HepG2 (cell line): Measurements from ENCODE around the gene PARP3. TPM values are rescaled to one million over a fixed set of nuclear protein-coding genes. Genes with fewer than 3 reads are reported as not detected.

Experiments used
- EZH2 ChIP-seq: conservative IDR thresholded peaks from 2 replicates; pipeline ENCODE4 v1.6.1; 2012; ENCODE audit warnings: mild to moderate bottlenecking, low read depth, low read length, moderate library complexity
- HHEX ChIP-seq: IDR thresholded peaks from 2 replicates; pipeline ENCODE4 v1.6.1; 2016; ENCODE audit warnings: control low read depth
- SNAPC2 ChIP-seq: sonication (generic); formaldehyde crosslinking; IDR thresholded peaks from 2 replicates; pipeline ENCODE4 v1.8.1; 2022; ENCODE audit warnings: mild to moderate bottlenecking, missing genetic modification reagents
- TAF1 ChIP-seq: sonication (generic); formaldehyde crosslinking; IDR thresholded peaks from 2 replicates; pipeline ENCODE4 v1.4.0; 2020; ENCODE audit warnings: missing genetic modification reagents
- polyA plus RNA-seq, 8 experiments: library from polyadenylated mRNA; depleted of rRNA in 3 of 8; stranded (reverse) in 7 of 8; unstranded in 1 of 8; fragments of >200 nt; fragmentation: Illumina TruSeq in 4 of 8; extraction: Trizol in 4 of 8; gene quantifications; 2 replicates each; pipeline versions ENCODE4 v1.2.1 to v1.2.3, GENCODE V29; 2011 to 2016; ENCODE audit warnings: low read depth in 4 of 8, missing spikeins in 1 of 8, mixed read lengths in 1 of 8; ENCODE audit not compliant: insufficient read depth in 1 of 8
- total RNA-seq, 5 experiments: library from RNA; depleted of rRNA; stranded (reverse); fragments of >200 nt; fragmentation: Illumina TruSeq; extraction: Trizol; gene quantifications; 2 replicates each; pipeline ENCODE4 v1.2.3, GENCODE V29; 2016; ENCODE audit warnings: low read depth in 1 of 5
- TF ChIP-seq, protein P1 (sequence below): sonication (generic); formaldehyde crosslinking; IDR thresholded peaks from 2 replicates; pipeline ENCODE4 v1.4.0; 2020; ENCODE audit warnings: missing genetic modification reagents, borderline replicate concordance
- TF ChIP-seq, protein P2 (sequence below): sonication (generic); formaldehyde crosslinking; IDR thresholded peaks from 2 replicates; pipeline ENCODE4 v1.4.0; 2020; ENCODE audit warnings: missing genetic modification reagents
- TF ChIP-seq, protein P3 (sequence below): sonication (generic); formaldehyde crosslinking; IDR thresholded peaks from 2 replicates; pipeline ENCODE4 v1.4.0; 2020; ENCODE audit warnings: mild to moderate bottlenecking, missing genetic modification reagents
- TF ChIP-seq, protein P4 (sequence below): IDR thresholded peaks from 2 replicates; pipeline ENCODE4 v1.6.1; 2016; ENCODE audit warnings: mild to moderate bottlenecking

Gene PARP3
- total and polyA plus RNA-seq, 2 of the 13 experiments (the other 11 are each of a cell fraction or from before 2014, with no cell fraction given): 11.2 to 21.5 TPM

DNA sequence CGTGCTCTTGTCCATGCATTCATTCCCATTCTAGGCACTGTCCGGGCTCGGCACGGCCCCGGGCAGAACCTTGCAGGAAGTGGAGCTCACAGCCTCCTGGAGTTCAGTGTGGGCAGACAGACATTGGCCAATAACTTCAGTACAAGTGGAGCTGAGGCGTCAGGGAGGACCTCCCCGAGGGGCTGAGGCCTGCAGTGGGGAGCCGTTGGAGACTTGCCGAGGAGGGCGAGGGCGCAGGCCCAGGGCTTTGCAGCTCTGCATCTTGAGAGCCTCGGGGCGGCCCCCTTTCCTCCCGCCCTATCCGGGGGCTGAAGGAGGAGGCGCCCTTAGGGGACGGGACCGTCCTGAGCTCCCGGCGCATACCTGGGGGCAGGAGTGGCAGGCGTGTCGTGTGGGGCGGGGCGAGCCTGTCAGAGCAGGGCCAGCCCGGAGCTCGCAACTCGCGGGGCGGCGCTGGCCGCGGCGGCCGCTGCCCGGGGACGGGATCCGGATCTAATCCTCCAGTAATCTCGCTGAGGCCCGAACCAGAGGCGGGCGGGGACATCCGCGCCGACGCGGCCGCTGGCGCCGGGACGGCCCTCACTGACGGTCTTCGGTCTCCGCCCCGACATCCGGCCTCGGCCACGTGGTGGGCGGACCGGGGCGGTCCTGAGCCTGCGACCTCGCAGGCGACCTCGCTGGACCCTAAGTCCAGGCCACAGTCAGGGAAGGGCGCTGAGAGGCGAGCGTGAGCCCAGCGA lies 40.8 kb downstream of the PARP3 start, which contains the start of gene ACY1 (continued):
- TF ChIP-seq TAF1 (CRISPR knock-in tag) (no peak; the same call in none of the 2 replicates), EZH2 (no peak), SNAPC2 (CRISPR knock-in tag) (no peak; the same call in none of the 2 replicates), HHEX (no peak)
- TF ChIP-seq, protein P1, sequence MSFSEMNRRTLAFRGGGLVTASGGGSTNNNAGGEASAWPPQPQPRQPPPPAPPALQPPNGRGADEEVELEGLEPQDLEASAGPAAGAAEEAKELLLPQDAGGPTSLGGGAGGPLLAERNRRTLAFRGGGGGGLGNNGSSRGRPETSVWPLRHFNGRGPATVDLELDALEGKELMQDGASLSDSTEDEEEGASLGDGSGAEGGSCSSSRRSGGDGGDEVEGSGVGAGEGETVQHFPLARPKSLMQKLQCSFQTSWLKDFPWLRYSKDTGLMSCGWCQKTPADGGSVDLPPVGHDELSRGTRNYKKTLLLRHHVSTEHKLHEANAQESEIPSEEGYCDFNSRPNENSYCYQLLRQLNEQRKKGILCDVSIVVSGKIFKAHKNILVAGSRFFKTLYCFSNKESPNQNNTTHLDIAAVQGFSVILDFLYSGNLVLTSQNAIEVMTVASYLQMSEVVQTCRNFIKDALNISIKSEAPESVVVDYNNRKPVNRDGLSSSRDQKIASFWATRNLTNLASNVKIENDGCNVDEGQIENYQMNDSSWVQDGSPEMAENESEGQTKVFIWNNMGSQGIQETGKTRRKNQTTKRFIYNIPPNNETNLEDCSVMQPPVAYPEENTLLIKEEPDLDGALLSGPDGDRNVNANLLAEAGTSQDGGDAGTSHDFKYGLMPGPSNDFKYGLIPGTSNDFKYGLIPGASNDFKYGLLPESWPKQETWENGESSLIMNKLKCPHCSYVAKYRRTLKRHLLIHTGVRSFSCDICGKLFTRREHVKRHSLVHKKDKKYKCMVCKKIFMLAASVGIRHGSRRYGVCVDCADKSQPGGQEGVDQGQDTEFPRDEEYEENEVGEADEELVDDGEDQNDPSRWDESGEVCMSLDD (CRISPR knock-in tag): peak; percentile 44; the same call in 1 of the 2 replicates
- TF ChIP-seq, protein P2, sequence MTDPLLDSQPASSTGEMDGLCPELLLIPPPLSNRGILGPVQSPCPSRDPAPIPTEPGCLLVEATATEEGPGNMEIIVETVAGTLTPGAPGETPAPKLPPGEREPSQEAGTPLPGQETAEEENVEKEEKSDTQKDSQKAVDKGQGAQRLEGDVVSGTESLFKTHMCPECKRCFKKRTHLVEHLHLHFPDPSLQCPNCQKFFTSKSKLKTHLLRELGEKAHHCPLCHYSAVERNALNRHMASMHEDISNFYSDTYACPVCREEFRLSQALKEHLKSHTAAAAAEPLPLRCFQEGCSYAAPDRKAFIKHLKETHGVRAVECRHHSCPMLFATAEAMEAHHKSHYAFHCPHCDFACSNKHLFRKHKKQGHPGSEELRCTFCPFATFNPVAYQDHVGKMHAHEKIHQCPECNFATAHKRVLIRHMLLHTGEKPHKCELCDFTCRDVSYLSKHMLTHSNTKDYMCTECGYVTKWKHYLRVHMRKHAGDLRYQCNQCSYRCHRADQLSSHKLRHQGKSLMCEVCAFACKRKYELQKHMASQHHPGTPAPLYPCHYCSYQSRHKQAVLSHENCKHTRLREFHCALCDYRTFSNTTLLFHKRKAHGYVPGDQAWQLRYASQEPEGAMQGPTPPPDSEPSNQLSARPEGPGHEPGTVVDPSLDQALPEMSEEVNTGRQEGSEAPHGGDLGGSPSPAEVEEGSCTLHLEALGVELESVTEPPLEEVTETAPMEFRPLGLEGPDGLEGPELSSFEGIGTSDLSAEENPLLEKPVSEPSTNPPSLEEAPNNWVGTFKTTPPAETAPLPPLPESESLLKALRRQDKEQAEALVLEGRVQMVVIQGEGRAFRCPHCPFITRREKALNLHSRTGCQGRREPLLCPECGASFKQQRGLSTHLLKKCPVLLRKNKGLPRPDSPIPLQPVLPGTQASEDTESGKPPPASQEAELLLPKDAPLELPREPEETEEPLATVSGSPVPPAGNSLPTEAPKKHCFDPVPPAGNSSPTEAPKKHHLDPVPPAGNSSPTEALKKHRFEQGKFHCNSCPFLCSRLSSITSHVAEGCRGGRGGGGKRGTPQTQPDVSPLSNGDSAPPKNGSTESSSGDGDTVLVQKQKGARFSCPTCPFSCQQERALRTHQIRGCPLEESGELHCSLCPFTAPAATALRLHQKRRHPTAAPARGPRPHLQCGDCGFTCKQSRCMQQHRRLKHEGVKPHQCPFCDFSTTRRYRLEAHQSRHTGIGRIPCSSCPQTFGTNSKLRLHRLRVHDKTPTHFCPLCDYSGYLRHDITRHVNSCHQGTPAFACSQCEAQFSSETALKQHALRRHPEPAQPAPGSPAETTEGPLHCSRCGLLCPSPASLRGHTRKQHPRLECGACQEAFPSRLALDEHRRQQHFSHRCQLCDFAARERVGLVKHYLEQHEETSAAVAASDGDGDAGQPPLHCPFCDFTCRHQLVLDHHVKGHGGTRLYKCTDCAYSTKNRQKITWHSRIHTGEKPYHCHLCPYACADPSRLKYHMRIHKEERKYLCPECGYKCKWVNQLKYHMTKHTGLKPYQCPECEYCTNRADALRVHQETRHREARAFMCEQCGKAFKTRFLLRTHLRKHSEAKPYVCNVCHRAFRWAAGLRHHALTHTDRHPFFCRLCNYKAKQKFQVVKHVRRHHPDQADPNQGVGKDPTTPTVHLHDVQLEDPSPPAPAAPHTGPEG (CRISPR knock-in tag): peak; percentile 92; the same call in 1 of the 2 replicates
- TF ChIP-seq, protein P3, sequence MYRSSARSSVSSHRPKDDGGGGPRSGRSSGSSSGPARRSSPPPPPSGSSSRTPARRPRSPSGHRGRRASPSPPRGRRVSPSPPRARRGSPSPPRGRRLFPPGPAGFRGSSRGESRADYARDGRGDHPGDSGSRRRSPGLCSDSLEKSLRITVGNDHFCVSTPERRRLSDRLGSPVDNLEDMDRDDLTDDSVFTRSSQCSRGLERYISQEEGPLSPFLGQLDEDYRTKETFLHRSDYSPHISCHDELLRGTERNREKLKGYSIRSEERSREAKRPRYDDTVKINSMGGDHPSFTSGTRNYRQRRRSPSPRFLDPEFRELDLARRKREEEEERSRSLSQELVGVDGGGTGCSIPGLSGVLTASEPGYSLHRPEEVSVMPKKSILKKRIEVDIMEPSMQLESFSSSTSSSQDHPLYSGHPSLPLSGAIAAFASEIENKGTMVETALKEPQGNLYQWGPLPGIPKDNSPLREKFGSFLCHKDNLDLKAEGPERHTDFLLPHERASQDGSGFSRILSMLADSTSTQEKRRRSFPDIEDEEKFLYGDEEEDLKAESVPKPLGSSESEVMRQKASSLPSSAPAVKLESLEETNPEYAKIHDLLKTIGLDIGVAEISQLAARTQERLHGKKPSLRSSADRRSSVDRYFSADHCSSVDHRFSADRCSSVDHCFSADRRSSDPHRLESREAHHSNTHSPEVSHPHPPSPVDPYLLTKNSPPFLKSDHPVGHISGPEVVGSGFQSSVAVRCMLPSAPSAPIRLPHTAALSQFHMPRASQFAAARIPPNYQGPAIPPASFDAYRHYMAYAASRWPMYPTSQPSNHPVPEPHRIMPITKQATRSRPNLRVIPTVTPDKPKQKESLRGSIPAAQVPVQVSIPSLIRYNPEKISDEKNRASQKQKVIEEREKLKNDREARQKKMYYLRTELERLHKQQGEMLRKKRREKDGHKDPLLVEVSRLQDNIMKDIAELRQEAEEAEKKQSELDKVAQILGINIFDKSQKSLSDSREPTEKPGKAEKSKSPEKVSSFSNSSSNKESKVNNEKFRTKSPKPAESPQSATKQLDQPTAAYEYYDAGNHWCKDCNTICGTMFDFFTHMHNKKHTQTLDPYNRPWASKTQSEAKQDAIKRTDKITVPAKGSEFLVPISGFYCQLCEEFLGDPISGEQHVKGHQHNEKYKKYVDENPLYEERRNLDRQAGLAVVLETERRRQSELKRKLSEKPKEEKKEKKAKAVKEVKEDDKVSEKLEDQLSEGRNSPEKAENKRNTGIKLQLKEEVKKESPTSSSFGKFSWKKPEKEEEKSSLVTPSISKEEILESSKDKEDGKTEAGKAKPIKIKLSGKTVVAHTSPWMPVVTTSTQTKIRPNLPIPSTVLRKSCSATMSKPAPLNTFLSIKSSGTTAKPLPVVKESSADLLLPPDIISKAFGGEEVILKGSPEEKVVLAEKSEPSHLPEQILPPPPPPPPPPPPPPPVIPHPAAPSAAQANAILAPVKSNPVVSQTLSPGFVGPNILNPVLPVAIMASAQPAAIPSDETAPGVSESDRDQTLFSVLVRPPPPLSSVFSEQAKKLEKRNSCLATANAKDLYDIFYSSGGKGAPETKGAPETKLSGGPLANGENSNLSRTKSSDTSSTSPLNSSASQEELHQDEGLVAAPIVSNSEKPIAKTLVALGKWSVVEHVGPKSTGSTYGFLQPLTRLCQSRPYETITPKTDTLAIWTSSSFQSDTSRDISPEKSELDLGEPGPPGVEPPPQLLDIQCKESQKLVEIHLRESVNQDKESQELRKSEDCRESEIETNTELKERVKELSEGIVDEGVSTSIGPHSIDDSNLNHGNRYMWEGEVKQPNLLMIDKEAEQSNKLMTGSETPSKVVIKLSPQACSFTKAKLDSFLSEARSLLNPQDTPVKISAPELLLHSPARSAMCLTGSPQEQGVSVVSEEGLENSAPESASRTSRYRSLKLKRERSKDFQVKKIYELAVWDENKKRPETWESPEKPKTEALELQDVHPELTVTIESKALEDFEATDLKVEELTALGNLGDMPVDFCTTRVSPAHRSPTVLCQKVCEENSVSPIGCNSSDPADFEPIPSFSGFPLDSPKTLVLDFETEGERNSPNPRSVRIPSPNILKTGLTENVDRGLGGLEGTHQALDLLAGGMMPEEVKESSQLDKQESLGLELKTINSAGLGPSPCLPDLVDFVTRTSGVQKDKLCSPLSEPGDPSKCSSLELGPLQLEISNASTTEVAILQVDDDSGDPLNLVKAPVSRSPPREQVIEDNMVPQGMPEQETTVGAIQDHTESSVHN (CRISPR knock-in tag): peak; percentile 70; the same call in 1 of the 2 replicates
- TF ChIP-seq, protein P4, sequence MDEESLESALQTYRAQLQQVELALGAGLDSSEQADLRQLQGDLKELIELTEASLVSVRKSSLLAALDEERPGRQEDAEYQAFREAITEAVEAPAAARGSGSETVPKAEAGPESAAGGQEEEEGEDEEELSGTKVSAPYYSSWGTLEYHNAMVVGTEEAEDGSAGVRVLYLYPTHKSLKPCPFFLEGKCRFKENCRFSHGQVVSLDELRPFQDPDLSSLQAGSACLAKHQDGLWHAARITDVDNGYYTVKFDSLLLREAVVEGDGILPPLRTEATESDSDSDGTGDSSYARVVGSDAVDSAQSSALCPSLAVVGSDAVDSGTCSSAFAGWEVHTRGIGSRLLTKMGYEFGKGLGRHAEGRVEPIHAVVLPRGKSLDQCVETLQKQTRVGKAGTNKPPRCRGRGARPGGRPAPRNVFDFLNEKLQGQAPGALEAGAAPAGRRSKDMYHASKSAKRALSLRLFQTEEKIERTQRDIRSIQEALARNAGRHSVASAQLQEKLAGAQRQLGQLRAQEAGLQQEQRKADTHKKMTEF (CRISPR knock-in tag): peak; percentile 93; the same call in 1 of the 2 replicates
